K562 (cell line): ENCODE measurements around the gene SHISAL2A. TPM values are rescaled to one million over a fixed set of nuclear protein-coding genes. Genes with fewer than 3 reads are reported as not detected.

Experiments
- ATAC-seq: fragments of 200-7000 bp; cut with Tn5 transposase; 3 replicates; pipeline ENCODE4 v1.9.1; 2020; ENCODE audit warnings: moderate library complexity
- BruUV-seq: library from RNA; stranded (reverse); fragments of 400-500 nt; replicated peaks from 2 replicates; lab custom pipeline; 2021; lab: Mats Ljungman, UMichigan
- CTCF ChIA-PET: fragments of 300-600 bp; formaldehyde crosslinking; extraction: SDS; loops from one replicate; lab custom pipeline; 2021; ENCODE audit warnings: low intra/inter-chr PET ratio; lab: Yijun Ruan, JAX
- POLR2A ChIA-PET: fragments of 300-600, 350-650 bp; sonication (Branson Sonifier 250); formaldehyde crosslinking; extraction: SDS; loops from one replicate; lab custom pipeline; 2021; ENCODE audit warnings: antibody characterized with exemption, inconsistent platforms; lab: Yijun Ruan, JAX
- DNase-seq, 4 experiments: peaks; one replicate each; pipeline versions ENCODE4 v3.0.0 to v3.0.0-alpha.2; 2011 to 2018; ENCODE audit warnings: low spot score in 3 of 4, mixed read lengths in 3 of 4; ENCODE audit errors: extremely low read depth in 1 of 4
- FAIRE-seq: peaks from 2 replicates; lab custom pipeline; 2011; peaks lifted over from hg19 to GRCh38; lab: Jason Lieb, UNC
- H2AFZ ChIP-seq: 2 replicates; pipeline ENCODE4 v1.6.0; 2011; ENCODE audit warnings: low read depth, low read length, control low read depth, inconsistent platforms
- H3K27ac ChIP-seq: fragments of 200-600 bp; 3 replicates; pipeline ENCODE4 v1.8.0; 2011; ENCODE audit warnings: low read depth, mild to moderate bottlenecking, control low read depth, inconsistent platforms, low read length, moderate library complexity, mixed read lengths; ENCODE audit errors: extremely low read depth
- H3K27me3 ChIP-seq, 2 experiments: fragments of 300-600 bp in 1 of 2; 2 replicates in 1 of 2; 3 replicates in 1 of 2; pipeline versions ENCODE4 v1.6.0 to v1.8.0; 2011; ENCODE audit warnings: inconsistent platforms in 2 of 2, low read length in 2 of 2, mild to moderate bottlenecking in 1 of 2, mixed read lengths in 1 of 2, moderate library complexity in 1 of 2; ENCODE audit not compliant: control insufficient read depth in 2 of 2, insufficient read depth in 2 of 2
- H3K36me3 ChIP-seq: fragments of 300-600 bp; 3 replicates; pipeline ENCODE4 v1.8.0; 2011; ENCODE audit warnings: mild to moderate bottlenecking, low read length, inconsistent platforms; ENCODE audit not compliant: control insufficient read depth, insufficient read depth
- H3K4me1 ChIP-seq, 2 experiments: fragments of 200-600 bp in 1 of 2; replicated peaks in 1 of 2; 2 replicates in 1 of 2; 3 replicates in 1 of 2; pipeline versions ENCODE4 v1.5.1 to v1.8.0; 2011; ENCODE audit warnings: inconsistent platforms in 2 of 2, low read length in 2 of 2, mild to moderate bottlenecking in 1 of 2, mixed read lengths in 1 of 2, moderate library complexity in 1 of 2; ENCODE audit not compliant: control insufficient read depth in 2 of 2, insufficient read depth in 2 of 2
- H3K4me2 ChIP-seq: 2 replicates; pipeline ENCODE4 v1.6.1; 2011; ENCODE audit warnings: low read length, control low read depth, inconsistent platforms, mixed read lengths; ENCODE audit not compliant: insufficient read depth
- H3K4me3 ChIP-seq: fragments of 200-600 bp; sonication (generic), shearing (Covaris generic); 2 replicates; pipeline ENCODE4 v1.5.1; 2016; ENCODE audit warnings: control low read depth, inconsistent platforms
- H3K79me2 ChIP-seq: fragments of 200-600 bp; 3 replicates; pipeline ENCODE4 v1.8.0; 2011; ENCODE audit warnings: low read length, inconsistent platforms; ENCODE audit not compliant: control insufficient read depth, insufficient read depth
- H3K9ac ChIP-seq, 2 experiments: 2 replicates each; pipeline versions ENCODE4 v1.6.0 to v1.6.1; 2011; ENCODE audit warnings: low read depth in 2 of 2, low read length in 2 of 2, control low read depth in 1 of 2, inconsistent platforms in 1 of 2, mild to moderate bottlenecking in 1 of 2, mixed read lengths in 1 of 2; ENCODE audit not compliant: insufficient read depth in 1 of 2
- H3K9me1 ChIP-seq: one replicate; pipeline ENCODE4 v1.6.0; 2011; ENCODE audit warnings: inconsistent platforms, mild to moderate bottlenecking, low read length, moderate library complexity; ENCODE audit not compliant: control insufficient read depth, insufficient read depth
- H3K9me3 ChIP-seq: replicated peaks from 2 replicates; pipeline ENCODE4 v1.5.1; 2011; ENCODE audit warnings: low read depth, low read length, inconsistent platforms; ENCODE audit not compliant: control insufficient read depth, insufficient read depth
- H4K20me1 ChIP-seq: replicated peaks from 2 replicates; pipeline ENCODE4 v1.6.1; 2011; ENCODE audit warnings: low read length, inconsistent platforms, mixed read lengths; ENCODE audit not compliant: control insufficient read depth, insufficient read depth
- E2F8 ChIP-seq: fragments of 450-650 bp; IDR thresholded peaks from 2 replicates; pipeline ENCODE4 v1.7.1; 2018; ENCODE audit warnings: mild to moderate bottlenecking, low read depth; ENCODE audit not compliant: partially characterized antibody
- HNRNPK ChIP-seq: fragments of 200-400 bp; formaldehyde crosslinking; IDR thresholded peaks from one replicate; pipeline ENCODE4 v1.6.1; 2018; ENCODE audit warnings: mild to moderate bottlenecking, low read depth, low read length; ENCODE audit not compliant: poor library complexity, severe bottlenecking
- NCOA4 ChIP-seq: fragments of 450-650 bp; IDR thresholded peaks from 2 replicates; pipeline ENCODE4 v1.6.1; 2018; ENCODE audit warnings: mild to moderate bottlenecking; ENCODE audit not compliant: partially characterized antibody
- POLR2A ChIP-seq: fragments of 450-650 bp; conservative IDR thresholded peaks from 2 replicates; pipeline ENCODE4 v1.6.1; 2016
- ZBTB33 ChIP-seq: sonication (generic); formaldehyde crosslinking; IDR thresholded peaks from 2 replicates; pipeline ENCODE4 v1.8.1; 2023; ENCODE audit warnings: mild to moderate bottlenecking, missing genetic modification reagents
- ZNF224 ChIP-seq: sonication (generic); formaldehyde crosslinking; IDR thresholded peaks from 2 replicates; pipeline ENCODE4 v1.8.0; 2022; ENCODE audit warnings: mild to moderate bottlenecking, missing genetic modification reagents
- ZNF311 ChIP-seq: fragments of 250-450 bp; sonication (Bioruptor Pico); IDR thresholded peaks from 2 replicates; pipeline ENCODE4 v1.4.0; 2020; ENCODE audit warnings: mild to moderate bottlenecking, moderate library complexity
- WGBS: fragments of 100-300 bp; shearing (Covaris generic); methylation state at CpG from one replicate; pipeline ENCODE4 v1.1.6; 2016; ENCODE audit warnings: low coverage, mixed read lengths; ENCODE audit not compliant: insufficient coverage; ENCODE audit errors: missing lambda C conversion rate; 5-methylcytosine and 5-hydroxymethylcytosine counted together
- in situ Hi-C: fragments of 300-500 bp; cut with MboI; formaldehyde crosslinking; loops from 4 replicates; pipeline ENCODE4 v1.15.0; 2018; ENCODE audit warnings: inconsistent platforms, mixed read lengths
- intact Hi-C: fragments of 100-400 bp; cut with micrococcal nuclease; formaldehyde crosslinking; loops from 2 replicates; pipeline ENCODE4 v1.14.2; 2022
- polyA plus RNA-seq, 8 experiments: library from polyadenylated mRNA; depleted of rRNA in 4 of 8; stranded (reverse) in 5 of 8; unstranded in 3 of 8; fragments of >200 nt; fragmentation: Nextera tagmentation in 2 of 8; fragmentation: Illumina TruSeq in 1 of 8; extraction: Ambion mirVana in 2 of 8; extraction: Trizol in 1 of 8; gene quantifications; 2 replicates each; pipeline versions ENCODE4 v1.2.1 to v1.2.3, GENCODE V29; 2011 to 2014; ENCODE audit warnings: inconsistent platforms in 1 of 8, missing spikeins in 1 of 8
- total RNA-seq, 7 experiments: library from RNA; depleted of rRNA in 6 of 7; stranded (reverse); fragments of >200 nt in 6 of 7; fragmentation: Illumina TruSeq in 2 of 7; extraction: Trizol in 2 of 7; gene quantifications; 2 replicates each; pipeline versions ENCODE4 v1.2.1 to v1.2.3, GENCODE V29; 2011 to 2021; ENCODE audit warnings: low replicate concordance in 1 of 7

The SHISAL2A gene
- total and polyA plus RNA-seq, 9 of the 15 experiments (the other 6 are each of a cell fraction or from before 2014, with no cell fraction given) = 0.11 TPM; not detected in 8

- TF ChIP-seq E2F8 (peak; percentile 19), ZNF224 (CRISPR knock-in tag) (no peak)
- TF ChIP-seq, all 486 proteins: peak for 7
Measured at GRCh38 chr1:52683367-52683940, 50.5 kb downstream of the SHISAL2A start (continued).

- Histone ChIP-seq H3K9me1 (no peaks in the 10 kb centered on the region), H3K79me2 (peaks cover 5% of the 10 kb centered on the region; the same call in 1 of the 3 replicates), H3K36me3 (peaks cover 48% of the 10 kb centered on the region), H3K4me1 (no peaks in the 10 kb centered on the region; a peak in 1 of 5 replicates)
- 88% methylated on average over 1 of the region's 1 CpG for WGBS
- POLR2A ChIA-PET = interaction anchor here (0.7 to 1.6 kb wide), 3 partner anchors 9 to 280 kb away, joined by 4 to 7 read pairs (median 4); partner anchors contain the start of genes ORC1 and PRPF38A
- TF ChIP-seq HNRNPK = peak; percentile 50
- 0 out of 2 replicates have a peak, but pooled peaks have one; percentile 15 for TF ChIP-seq POLR2A
- TF ChIP-seq NCOA4 = no peak
- no peak for TF ChIP-seq ZNF311 (CRISPR knock-in tag)
- no peak for TF ChIP-seq ZBTB33 (CRISPR knock-in tag)
- TF ChIP-seq, all 486 proteins: peak for 2
- no TSS peak for BruUV-seq
- in situ Hi-C loops = loop anchor here (10.0 to 25.0 kb wide), 2 partner anchors 280 to 547 kb away; partner anchors contain the start of genes ORC1, PRPF38A and ZFYVE9
- no peak overlapping the region for H3K27ac ChIP-seq
- H2AFZ ChIP-seq = no peak overlapping the region
- no peaks in the 10 kb centered on the region; a peak in 1 of 5 replicates for H3K27me3 ChIP-seq
- CTCF ChIA-PET = interaction anchor here (0.6 to 0.9 kb wide), 2 partner anchors 11 to 318 kb away, joined by 3 read pairs; partner anchors contain the start of gene CC2D1B
- H3K9me3 ChIP-seq = no peaks in the 10 kb centered on the region
- no peak for ATAC-seq
- no peak overlapping the region for H3K4me2 ChIP-seq
- no peak for FAIRE-seq
- no peak for DNase-seq
- no peak overlapping the region for H3K4me3 ChIP-seq
- H3K9ac ChIP-seq = no peak overlapping the region
- intact Hi-C loops = loop anchor here (5.0 kb wide), 1 partner anchor 282 kb away; the partner anchor contains the start of genes ORC1 and PRPF38A
- H4K20me1 ChIP-seq = 0 out of 2 replicates have a peak, but pooled peaks cover 4% of the 10 kb centered on the region
Measured at GRCh38 chr1:52684545-52684944, 51.6 kb downstream of the SHISAL2A start.
